Measurements from ENCODE around the gene PDE1A.

- no peak for TF ChIP-seq FOXK2 (IDR thresholded peaks at IDR 0.05)
- no peak for TF ChIP-seq TAF1 (IDR thresholded peaks at IDR 0.05; ENCODE audit: borderline replicate concordance, low read depth, low read length)
- no peak for TF ChIP-seq EP300 (IDR thresholded peaks at IDR 0.05; ENCODE audit: borderline replicate concordance in 1 of 2, control insufficient read depth in 1 of 2, low read depth in 2 of 2, low read length in 2 of 2)
- TF ChIP-seq ZBTB40 (IDR thresholded peaks at IDR 0.05; ENCODE audit: borderline replicate concordance) = no peak
- TF ChIP-seq EZH2 (IDR thresholded peaks at IDR 0.05; ENCODE audit: borderline replicate concordance, control insufficient read depth, low read depth, low read length) = no peak
- TF ChIP-seq IKZF1 (conservative IDR thresholded peaks at IDR 0.05) = no peak
- no peak for TF ChIP-seq RCOR1 (conservative IDR thresholded peaks at IDR 0.05; ENCODE audit: low read depth, low read length)
- TF ChIP-seq CTCF (IDR thresholded peaks at IDR 0.05 in 2 of 3, conservative IDR thresholded peaks at IDR 0.05 in 1 of 3; ENCODE audit: control insufficient read depth in 2 of 3, extremely low read depth in 1 of 3, insufficient read depth in 1 of 3, low read depth in 3 of 3, low read length in 3 of 3) = no peak
- no peak for TF ChIP-seq SIN3A (IDR thresholded peaks at IDR 0.05; ENCODE audit: low read depth, low read length)
- TF ChIP-seq HDAC2 (IDR thresholded peaks at IDR 0.05) = no peak
- TF ChIP-seq SREBF1 (IDR thresholded peaks at IDR 0.05; ENCODE audit: low read length) = no peak
- TF ChIP-seq BRCA1 (IDR thresholded peaks at IDR 0.05; ENCODE audit: low read depth, low read length) = no peak
- TF ChIP-seq BCL11A (IDR thresholded peaks at IDR 0.05; ENCODE audit: low read depth, low read length) = no peak
- no peak for TF ChIP-seq ATF2 (IDR thresholded peaks at IDR 0.05; ENCODE audit: low read length)
Measured at GRCh38 chr2:182187130-182187529, 239.7 kb downstream of the PDE1A start.

Measured in GM12878 (cell line).